Measurements from ENCODE around the gene ZDHHC6.
"Not testable (repeated sequence)": the region's sequence is repeated elsewhere in the genome, so short reads cannot be mapped to it uniquely, and the experiment has no call there.

ZDHHC6 gene

GRCh38 chr10:112446855-112447619, at the start of gene ZDHHC6, which contains the start of gene VTI1A:
TSS of gene ZDHHC6 (minus strand) at chr10:112446914. CDS start at chr10:112445436, 1,478 bp downstream.
TSS of gene VTI1A (plus strand) at chr10:112447215. CDS start at chr10:112447374, 159 bp downstream.
- DNase-seq (ENCODE audit: low read depth), result peak; percentile 72

- DNase-seq (ENCODE audit: low read depth), result no peak
These were observed 46.0 kb upstream of the ZDHHC6 start for GRCh38 chr10:112492736-112493135.

- no peak for DNase-seq (ENCODE audit: low read depth)
These were observed 44.4 kb upstream of the ZDHHC6 start for GRCh38 chr10:112491144-112491543.

GRCh38 chr10:112490545-112490944, 43.8 kb upstream of the ZDHHC6 start:
- no peak for DNase-seq (ENCODE audit: low read depth)

GRCh38 chr10:112487964-112488363, 41.2 kb upstream of the ZDHHC6 start:
- DNase-seq (ENCODE audit: low read depth), result no peak

- no peak for DNase-seq (ENCODE audit: low read depth)
These were observed 37.7 kb upstream of the ZDHHC6 start for GRCh38 chr10:112484399-112484798.

- no peak for DNase-seq (ENCODE audit: low read depth)
These were observed 34.9 kb upstream of the ZDHHC6 start for GRCh38 chr10:112481602-112482001.

- no peak for DNase-seq (ENCODE audit: low read depth)
These were observed 29.0 kb upstream of the ZDHHC6 start for GRCh38 chr10:112475575-112476218.

GRCh38 chr10:112471878-112472487, 25.3 kb upstream of the ZDHHC6 start:
- no peak for DNase-seq (ENCODE audit: low read depth)

- DNase-seq (ENCODE audit: low read depth), result no peak
These were observed 20.9 kb upstream of the ZDHHC6 start for GRCh38 chr10:112467541-112468075.

GRCh38 chr10:112466802-112467201, 20.1 kb upstream of the ZDHHC6 start:
- DNase-seq (ENCODE audit: low read depth), result no peak

GRCh38 chr10:112465299-112465883, 18.7 kb upstream of the ZDHHC6 start:
- DNase-seq (ENCODE audit: low read depth), result no peak

- DNase-seq (ENCODE audit: low read depth), result not testable (repeated sequence)
These were observed 17.4 kb upstream of the ZDHHC6 start for GRCh38 chr10:112464074-112464473.

GRCh38 chr10:112461029-112461887, 14.5 kb upstream of the ZDHHC6 start:
- no peak for DNase-seq (ENCODE audit: low read depth)

GRCh38 chr10:112460366-112460765, 13.7 kb upstream of the ZDHHC6 start:
- DNase-seq (ENCODE audit: low read depth), result no peak

- DNase-seq (ENCODE audit: low read depth), result no peak
These were observed 9.8 kb upstream of the ZDHHC6 start for GRCh38 chr10:112456533-112456932.

- DNase-seq (ENCODE audit: low read depth), result no peak
These were observed 8.4 kb upstream of the ZDHHC6 start for GRCh38 chr10:112454910-112455779.

- DNase-seq (ENCODE audit: low read depth), result no peak
These were observed 2.2 kb upstream of the ZDHHC6 start for GRCh38 chr10:112448888-112449287.

- DNase-seq (ENCODE audit: low read depth), result no peak
These were observed 860 bp upstream of the ZDHHC6 start for GRCh38 chr10:112447620-112447928.

GRCh38 chr10:112446055-112446854, 459 bp downstream of the ZDHHC6 start:
- no peak for DNase-seq (ENCODE audit: low read depth)
